Testis (tissue), 2 donors: ENCODE results near the gene ADCY5.

ENCODE experiments used
- CTCF ChIP-seq, 3 experiments: fragments of 450-650 bp in 2 of 3; fragments of 200-600 bp in 1 of 3; sonication (generic) in 1 of 3; IDR thresholded peaks; one replicate each; pipeline ENCODE4 v1.5.1; 2016 to 2019; ENCODE audit warnings: antibody characterized with exemption in 3 of 3, mild to moderate bottlenecking in 2 of 3, moderate library complexity in 1 of 3
- POLR2A ChIP-seq: fragments of 450-650 bp; IDR thresholded peaks from one replicate; pipeline ENCODE4 v1.6.1; 2017; ENCODE audit warnings: antibody characterized with exemption, mild to moderate bottlenecking, moderate library complexity

GRCh38 chr3:123282461-123282860 lies 166.4 kb downstream of the ADCY5 start:
- TF ChIP-seq CTCF (IDR thresholded peaks at IDR 0.05) (no peak), POLR2A (no peak)
